Putamen (tissue), 1 donor: ENCODE measurements around the gene GASK1A.
"Not testable (repeated sequence)": the region's sequence is repeated elsewhere in the genome, so short reads cannot be mapped to it uniquely, and the experiment has no call there.

Experiments
- DNase-seq: peaks from one replicate; pipeline ENCODE4 v3.0.0-alpha.2; 2016; ENCODE audit warnings: low spot score

Gene GASK1A

GRCh38 chr3:43062040-43062563, 83.0 kb downstream of the GASK1A start:
- no peak for DNase-seq

GRCh38 chr3:43062564-43063040, 83.5 kb downstream of the GASK1A start:
- DNase-seq = no peak

- DNase-seq = no peak
These were observed 84.0 kb downstream of the GASK1A start for GRCh38 chr3:43063114-43063513.

GRCh38 chr3:43070670-43071069, 91.6 kb downstream of the GASK1A start:
- not testable (repeated sequence) for DNase-seq

- DNase-seq = no peak
These were observed 92.3 kb downstream of the GASK1A start for GRCh38 chr3:43071313-43071893.

- no peak for DNase-seq
These were observed 93.2 kb downstream of the GASK1A start for GRCh38 chr3:43072361-43072760.

GRCh38 chr3:43073116-43073835, 94.2 kb downstream of the GASK1A start:
- DNase-seq = no peak

GRCh38 chr3:43073836-43074220, 94.7 kb downstream of the GASK1A start:
- peak; percentile 79 for DNase-seq

GRCh38 chr3:43074482-43074881, 95.4 kb downstream of the GASK1A start:
- DNase-seq = no peak

GRCh38 chr3:43074901-43075689, 96.0 kb downstream of the GASK1A start:
- DNase-seq = no peak

- DNase-seq = no peak
These were observed 97.0 kb downstream of the GASK1A start for GRCh38 chr3:43075904-43076661.

- DNase-seq = no peak
These were observed 97.7 kb downstream of the GASK1A start for GRCh38 chr3:43076857-43077256.

- no peak for DNase-seq
These were observed 98.2 kb downstream of the GASK1A start for GRCh38 chr3:43077261-43077660.

GRCh38 chr3:43077707-43078106, 98.6 kb downstream of the GASK1A start:
- no peak for DNase-seq

GRCh38 chr3:43079536-43080332, 100.6 kb downstream of the GASK1A start:
- no peak for DNase-seq

- no peak for DNase-seq
These were observed 101.8 kb downstream of the GASK1A start for GRCh38 chr3:43080726-43081568.

GRCh38 chr3:43081796-43082195, 102.7 kb downstream of the GASK1A start:
- DNase-seq = no peak

GRCh38 chr3:43082457-43082856, 103.3 kb downstream of the GASK1A start:
- DNase-seq = no peak

GRCh38 chr3:43086460-43087165, 107.5 kb downstream of the GASK1A start:
- no peak for DNase-seq
